Mucosa of descending colon (tissue), 3 donors: ENCODE results near the gene RADX. TPM values are rescaled to one million over a fixed set of nuclear protein-coding genes. Genes with fewer than 3 reads are reported as not detected.
A peak's percentile ranks its signal among the peaks of the same experiment; 100 is the strongest.

Source experiments
- ATAC-seq: fragments of 200-7000 bp; cut with Tn5 transposase; one replicate; pipeline ENCODE4 v1.9.1; 2020; ENCODE audit warnings: mild to moderate bottlenecking, moderate library complexity
- DNase-seq, 3 donors: peaks; one replicate each; pipeline ENCODE4 v3.0.0-alpha.2; 2020
- H3K36me3 ChIP-seq: fragments of 200-600 bp; one replicate; pipeline ENCODE4 v1.8.0; 2021; ENCODE audit warnings: low read depth, mild to moderate bottlenecking
- H3K4me1 ChIP-seq: fragments of 200-600 bp; one replicate; pipeline ENCODE4 v1.8.0; 2021; ENCODE audit warnings: low read depth, mild to moderate bottlenecking
- H3K4me3 ChIP-seq: fragments of 200-600 bp; one replicate; pipeline ENCODE4 v1.8.0; 2021; ENCODE audit warnings: mild to moderate bottlenecking
- H3K9me3 ChIP-seq: fragments of 200-600 bp; one replicate; pipeline ENCODE4 v1.8.0; 2021; ENCODE audit warnings: mild to moderate bottlenecking
- CTCF ChIP-seq: fragments of 200-600 bp; IDR thresholded peaks from one replicate; pipeline ENCODE4 v1.8.0; 2022; ENCODE audit warnings: antibody characterized with exemption, mild to moderate bottlenecking
- intact Hi-C, 2 donors: fragments of 100-400 bp; cut with DNase I in 1 of 2; cut with micrococcal nuclease in 1 of 2; formaldehyde crosslinking; loops; one replicate each; pipeline versions ENCODE4 v1.11.0 to v1.11.1; 2022; cut with DNase I, micrococcal nuclease
- microRNA-seq: library from miRNA; unstranded; fragments of <30 nt; microRNA quantifications from one replicate; pipeline ENCODE4, GENCODE V29; 2019
- total RNA-seq, 3 donors: library from RNA; stranded (reverse); fragmentation: NEBNext Ultra II Directional in 2 of 3; extraction: Animal tissue kit (Norgen Biotek cat#: 25700) in 2 of 3; gene quantifications; one replicate each; pipeline versions ENCODE4 v1.2.1 to v1.2.4, GENCODE V29; 2021 to 2023
- donor health status: DM: no; HTN: no; CAD: no; lungs with moderate emphysema.
- donor health status: DM: no; HTN: no; CAD: no.
- donor health status: DM: no; HTN: yes; CAD: no.

The RADX gene
- total RNA-seq, 3 donors from 2014 or later: 1.3 to 2.6 (median 1.7) TPM

GRCh38 chrX:106725931-106726330 is 114.2 kb downstream of the RADX start:
- H3K4me3 ChIP-seq: no peak overlapping the region
- H3K4me1 ChIP-seq: no peaks in the 10 kb centered on the region
- no peak for TF ChIP-seq CTCF
- ATAC-seq (peak; percentile 14), DNase-seq (no peak)
- H3K36me3 ChIP-seq: no peaks in the 10 kb centered on the region
- intact Hi-C loops: no loop called here
- H3K9me3 ChIP-seq: no peaks in the 10 kb centered on the region

GRCh38 chrX:106726485-106727437 is 115.0 kb downstream of the RADX start, which contains the start of gene RNF128:
RNF128 (plus strand) TSS chrX:106726701; CDS start chrX:106726914, 213 bp downstream.
- TF ChIP-seq CTCF: no peak

GRCh38 chrX:106728337-106728736 is 116.6 kb downstream of the RADX start:
- no peak for TF ChIP-seq CTCF
- Histone ChIP-seq H3K4me1 (no peaks in the 10 kb centered on the region), H3K9me3 (no peaks in the 10 kb centered on the region), H3K36me3 (no peaks in the 10 kb centered on the region), H3K4me3 (no peak overlapping the region)
- no peak for ATAC-seq
- intact Hi-C loops: no loop called here
- DNase-seq: no peak

More at GRCh38 chrX:106726485-106727437, 115.0 kb downstream of the RADX start, which contains the start of gene RNF128:
- Histone ChIP-seq H3K4me3 (peak within 1 kb of the TSS; percentile 42), H3K9me3 (no peaks in the 10 kb centered on the region), H3K36me3 (no peaks in the 10 kb centered on the region), H3K4me1 (no peaks in the 10 kb centered on the region)
- peak; percentile 76 to 86 (median 82) for DNase-seq
- intact Hi-C loops: no loop called here
- ATAC-seq: peak; percentile 96

Small RNAs within 50 kb of the gene (microRNA-seq; reads per million reads assigned to microRNA genes)
- gene MIR548AN: not detected

Other genes starting within 250 kb of the RADX start
- gene RNF128, start 114.7 kb downstream of the RADX start, total RNA-seq: 10 to 100 TPM; 13.5 to 51.5 (median 25.5) TPM
- gene TBC1D8B, start 190.7 kb downstream of the RADX start, total RNA-seq: 10 to 100 TPM; 10.3 to 14.3 (median 11.5) TPM